8988T (cell line): ENCODE measurements around the gene SLC5A10.
"Not testable (repeated sequence)": the region's sequence is repeated elsewhere in the genome, so short reads cannot be mapped to it uniquely, and the experiment has no call there.

Source experiments
- DNase-seq: peaks from one replicate; pipeline ENCODE4 v3.0.0; 2011

Gene SLC5A10

DNA sequence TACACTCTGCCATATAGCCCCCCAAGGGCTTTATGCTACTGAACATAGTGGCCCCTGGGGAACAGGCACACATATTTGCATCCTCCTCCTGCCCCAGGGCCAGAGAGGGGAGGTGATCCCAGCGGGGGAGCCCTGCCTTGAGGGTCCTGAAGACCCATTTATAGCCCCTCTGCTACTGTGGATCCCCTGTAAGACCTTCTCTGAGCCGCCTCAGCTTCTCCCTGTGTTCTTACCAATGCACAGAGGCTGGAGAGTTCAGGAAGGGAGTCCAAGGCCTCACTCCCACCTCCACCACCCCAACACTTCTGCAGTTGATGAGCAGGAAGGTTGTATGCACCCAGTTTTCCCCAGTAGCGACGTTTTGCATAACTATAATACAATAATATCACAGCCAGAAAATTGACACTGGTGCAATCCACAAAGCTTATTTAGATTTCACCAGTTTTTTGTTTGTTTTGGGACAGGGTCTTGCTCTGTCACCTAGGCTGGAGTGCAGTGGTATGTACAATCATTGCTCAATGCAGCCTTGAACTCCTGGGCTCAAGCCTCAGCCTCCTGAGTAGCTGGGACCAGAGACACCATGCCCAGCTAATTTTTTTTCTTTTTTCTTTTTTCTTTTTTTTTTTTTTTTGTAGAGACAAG lies 53.9 kb downstream of the SLC5A10 start:
- no peak for DNase-seq

DNA sequence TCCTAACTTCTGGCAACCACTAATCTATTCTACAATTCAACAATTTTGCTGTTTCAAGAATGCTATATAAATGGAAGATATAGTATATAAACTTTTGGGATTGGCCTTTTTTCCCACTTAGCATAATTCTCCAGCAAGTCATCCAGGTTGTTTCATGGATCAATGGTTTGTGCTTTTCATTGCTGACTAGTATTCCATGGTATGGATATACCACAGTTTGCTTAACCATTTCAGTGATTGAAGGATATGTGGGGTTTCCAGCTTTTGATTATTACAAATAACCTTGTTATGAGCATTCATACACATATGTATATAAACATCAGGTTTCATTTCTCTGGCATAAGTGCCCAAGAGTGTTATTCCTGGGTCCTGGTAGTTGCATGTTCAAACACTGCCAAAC lies 54.7 kb downstream of the SLC5A10 start:
- no peak for DNase-seq

DNA sequence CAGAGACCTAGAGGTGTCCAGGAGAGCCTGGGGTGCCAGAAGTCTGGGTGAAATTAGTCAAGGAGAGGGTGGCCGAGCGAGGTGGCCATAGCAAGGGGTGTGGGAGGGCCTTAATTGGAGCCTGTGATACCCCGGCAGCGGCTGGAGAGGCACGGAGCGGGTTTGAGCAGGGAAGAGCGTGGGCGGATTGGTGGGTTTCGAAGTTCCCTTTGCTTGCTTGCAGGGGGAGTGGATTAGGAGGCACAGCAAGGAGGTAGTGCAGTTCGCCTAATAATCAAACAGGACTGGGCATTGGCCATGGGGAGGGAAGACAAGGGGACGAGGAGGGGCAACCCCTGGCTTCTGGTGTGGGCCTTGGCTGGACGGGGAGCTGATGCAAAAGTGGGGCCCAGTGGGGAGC lies 58.0 kb downstream of the SLC5A10 start:
- no peak for DNase-seq

- no peak for DNase-seq
These were observed 59.0 kb downstream of the SLC5A10 start for GRCh38 chr17:19010729-19011505.

GRCh38 chr17:19011581-19011980 lies 59.6 kb downstream of the SLC5A10 start:
- no peak for DNase-seq

GRCh38 chr17:19012171-19013080 lies 60.5 kb downstream of the SLC5A10 start:
- DNase-seq: no peak

- no peak for DNase-seq
These were observed 61.3 kb downstream of the SLC5A10 start for GRCh38 chr17:19013226-19013625.

GRCh38 chr17:19013806-19014627 lies 62.1 kb downstream of the SLC5A10 start:
- DNase-seq: no peak

GRCh38 chr17:19014628-19015215 lies 62.8 kb downstream of the SLC5A10 start:
- no peak for DNase-seq

- no peak for DNase-seq
These were observed 63.5 kb downstream of the SLC5A10 start for GRCh38 chr17:19015428-19015827.

DNA sequence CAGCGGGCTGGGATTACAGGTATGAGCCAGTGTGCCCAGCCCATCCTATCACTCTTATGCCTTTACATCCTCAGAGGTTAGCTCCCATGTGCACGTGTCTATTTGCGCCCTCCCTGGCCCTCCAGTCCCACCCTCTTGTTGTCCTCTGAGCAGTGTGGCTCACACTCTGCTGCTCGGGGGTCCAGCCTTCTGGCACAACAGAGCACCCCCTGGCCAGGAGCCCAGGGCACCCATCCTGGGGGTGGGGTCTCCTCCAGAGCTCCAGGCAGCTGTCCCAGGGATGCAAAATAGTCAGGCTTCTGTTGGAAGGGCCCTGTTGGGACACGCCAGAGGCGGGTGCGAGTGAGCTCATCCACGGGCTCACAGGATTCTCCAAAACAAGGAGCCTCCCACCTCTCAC lies 64.3 kb downstream of the SLC5A10 start:
- no peak for DNase-seq

- DNase-seq: no peak
These were observed 64.9 kb downstream of the SLC5A10 start for GRCh38 chr17:19016881-19017280.

GRCh38 chr17:19017401-19017800 lies 65.4 kb downstream of the SLC5A10 start:
- DNase-seq: no peak

GRCh38 chr17:19017804-19018599 lies 66.0 kb downstream of the SLC5A10 start:
- no peak for DNase-seq

GRCh38 chr17:19018600-19018950 lies 66.6 kb downstream of the SLC5A10 start:
- DNase-seq: no peak

DNA sequence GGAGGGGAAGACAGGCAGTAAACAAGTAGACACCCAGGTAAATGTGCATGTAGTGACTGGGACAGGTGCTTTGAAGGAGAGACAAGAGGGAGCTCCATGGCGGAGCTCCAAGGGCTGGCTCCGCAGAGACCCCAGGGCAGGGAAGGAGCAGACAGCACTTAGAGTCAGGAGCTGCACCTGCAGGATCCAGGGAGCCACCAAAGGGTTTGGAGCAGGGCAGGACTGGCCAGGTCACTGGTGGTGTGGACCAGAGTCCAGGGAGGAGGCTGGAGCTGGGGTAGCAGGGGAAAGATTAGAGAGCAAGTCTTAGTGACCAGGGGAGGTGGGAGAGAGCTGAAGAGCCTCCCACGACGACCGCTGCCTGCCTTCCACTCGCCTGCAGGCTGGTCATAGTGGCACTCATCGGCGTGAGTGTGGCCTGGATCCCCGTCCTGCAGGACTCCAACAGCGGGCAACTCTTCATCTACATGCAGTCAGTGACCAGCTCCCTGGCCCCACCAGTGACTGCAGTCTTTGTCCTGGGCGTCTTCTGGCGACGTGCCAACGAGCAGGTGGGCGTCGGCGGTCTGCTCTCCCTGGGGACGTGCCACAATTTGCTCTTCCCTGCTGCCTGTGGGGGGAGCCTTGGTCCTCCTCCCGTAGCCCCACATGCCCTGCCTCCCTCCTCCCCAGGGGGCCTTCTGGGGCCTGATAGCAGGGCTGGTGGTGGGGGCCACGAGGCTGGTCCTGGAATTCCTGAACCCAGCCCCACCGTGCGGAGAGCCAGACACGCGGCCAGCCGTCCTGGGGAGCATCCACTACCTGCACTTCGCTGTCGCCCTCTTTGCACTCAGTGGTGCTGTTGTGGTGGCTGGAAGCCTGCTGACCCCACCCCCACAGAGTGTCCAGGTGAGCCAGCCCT lies 67.3 kb downstream of the SLC5A10 start:
- no peak for DNase-seq

- DNase-seq: no peak
These were observed 68.1 kb downstream of the SLC5A10 start for GRCh38 chr17:19020016-19020415.

GRCh38 chr17:19021011-19021621 lies 69.2 kb downstream of the SLC5A10 start:
- not testable (repeated sequence) for DNase-seq

- DNase-seq: no peak
These were observed 69.7 kb downstream of the SLC5A10 start for GRCh38 chr17:19021622-19022083.

DNA sequence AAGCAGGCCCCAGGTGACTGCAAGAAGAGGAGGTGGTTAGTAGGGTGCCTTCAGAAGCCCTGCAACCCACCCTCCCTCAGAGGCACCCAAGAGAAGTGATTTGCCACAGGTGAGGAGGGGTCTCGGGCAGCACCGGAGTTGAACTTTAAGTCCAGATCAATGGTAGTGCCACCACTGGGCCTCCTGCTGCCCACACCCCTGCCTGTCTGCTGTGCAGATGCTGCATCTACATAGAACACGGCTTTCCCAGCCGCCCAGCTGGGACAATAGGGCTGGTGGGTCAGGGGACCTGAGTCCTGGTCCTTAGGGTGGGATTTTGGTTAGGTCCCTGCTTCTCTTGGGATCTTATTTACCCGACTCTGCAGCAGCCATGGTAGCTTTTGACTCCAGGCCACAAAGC lies 70.2 kb downstream of the SLC5A10 start:
- no peak for DNase-seq
